ENCODE data around the gene ENTPD5. TPM values are rescaled to one million over a fixed set of nuclear protein-coding genes. Genes with fewer than 3 reads are reported as not detected.

Gene ENTPD5
- 1 to 10 TPM; 4.6 to 8.0 (median 6.5) TPM for polyA plus RNA-seq

GRCh38 chr14:74018586-74019407 lies at the start of gene ENTPD5, which contains the start of gene BBOF1:
ENTPD5 (minus strand) TSS chr14:74019288; CDS start chr14:73988102, 31,186 bp downstream.
BBOF1 (plus strand) TSS chr14:74019349; CDS start chr14:74019479, 130 bp downstream.
- H3K27ac ChIP-seq (ENCODE audit: low read depth, low read length) = peak within 1 kb of the TSS; percentile 94
- 0 to 1% (median 1%) methylated on average over 68 to 93 of the region's 93 CpGs for WGBS, 3 donors

- WGBS, 3 donors = 60 to 84% (median 82%) methylated on average over 3 of the region's 3 CpGs
- no peak overlapping the region for H3K27ac ChIP-seq (ENCODE audit: low read depth, low read length)
These were observed 46.9 kb upstream of the ENTPD5 start for GRCh38 chr14:74065746-74066575.

- 80 to 95% (median 88%) methylated on average over 3 of the region's 3 CpGs for WGBS, 3 donors
- no peak overlapping the region for H3K27ac ChIP-seq (ENCODE audit: low read depth, low read length)
These were observed 45.8 kb upstream of the ENTPD5 start for GRCh38 chr14:74064883-74065282.

GRCh38 chr14:74064426-74064825 lies 45.3 kb upstream of the ENTPD5 start:
- H3K27ac ChIP-seq (ENCODE audit: low read depth, low read length) = no peak overlapping the region

- WGBS, 3 donors = 78 to 84% (median 81%) methylated on average over 2 of the region's 2 CpGs
- H3K27ac ChIP-seq (ENCODE audit: low read depth, low read length) = no peak overlapping the region
These were observed 43.7 kb upstream of the ENTPD5 start for GRCh38 chr14:74062809-74063150.

GRCh38 chr14:74049876-74050495 lies 30.9 kb upstream of the ENTPD5 start:
- WGBS, 3 donors = 60 to 81% (median 67%) methylated on average over 3 of the region's 3 CpGs
- no peak overlapping the region for H3K27ac ChIP-seq (ENCODE audit: low read depth, low read length)

GRCh38 chr14:74048281-74048680 lies 29.2 kb upstream of the ENTPD5 start:
- H3K27ac ChIP-seq (ENCODE audit: low read depth, low read length) = no peak overlapping the region
- WGBS, 3 donors = 54 to 70% (median 60%) methylated on average over 3 of the region's 3 CpGs

- 97 to 99% (median 98%) methylated on average over 4 of the region's 4 CpGs for WGBS, 3 donors
- H3K27ac ChIP-seq (ENCODE audit: low read depth, low read length) = no peak overlapping the region
These were observed 26.4 kb upstream of the ENTPD5 start for GRCh38 chr14:74045522-74045921.

GRCh38 chr14:74042296-74042695 lies 23.2 kb upstream of the ENTPD5 start:
- 68 to 83% (median 77%) methylated on average over 2 of the region's 2 CpGs for WGBS, 3 donors
- H3K27ac ChIP-seq (ENCODE audit: low read depth, low read length) = no peak overlapping the region

- H3K27ac ChIP-seq (ENCODE audit: low read depth, low read length) = no peak overlapping the region
- 65 to 69% (median 66%) methylated on average over 3 of the region's 3 CpGs for WGBS, 3 donors
These were observed 19.2 kb upstream of the ENTPD5 start for GRCh38 chr14:74038020-74038859.

- 92 to 98% (median 97%) methylated on average over 4 of the region's 4 CpGs for WGBS, 3 donors
These were observed 16.5 kb upstream of the ENTPD5 start for GRCh38 chr14:74035556-74035955.

GRCh38 chr14:74034572-74034971 lies 15.5 kb upstream of the ENTPD5 start:
- no peak overlapping the region for H3K27ac ChIP-seq (ENCODE audit: low read depth, low read length)
- WGBS, 3 donors = 87 to 92% (median 91%) methylated on average over 3 of the region's 3 CpGs

More at GRCh38 chr14:74035556-74035955, 16.5 kb upstream of the ENTPD5 start:
- no peak overlapping the region for H3K27ac ChIP-seq (ENCODE audit: low read depth, low read length)

- H3K27ac ChIP-seq (ENCODE audit: low read depth, low read length) = no peak overlapping the region
- 94 to 97% (median 97%) methylated on average over 3 of the region's 3 CpGs for WGBS, 3 donors
These were observed 10.0 kb upstream of the ENTPD5 start for GRCh38 chr14:74029136-74029535.

GRCh38 chr14:74022346-74022745 lies 3.3 kb upstream of the ENTPD5 start:
- 84 to 91% (median 91%) methylated on average over 4 of the region's 4 CpGs for WGBS, 3 donors

GRCh38 chr14:74019408-74020137 lies 485 bp upstream of the ENTPD5 start:
- WGBS, 3 donors = 2 to 6% (median 3%) methylated on average over 21 of the region's 21 CpGs
- no peak overlapping the region for H3K27ac ChIP-seq (ENCODE audit: low read depth, low read length)

More at GRCh38 chr14:74022346-74022745, 3.3 kb upstream of the ENTPD5 start:
- H3K27ac ChIP-seq (ENCODE audit: low read depth, low read length) = no peak overlapping the region

GRCh38 chr14:74018174-74018585 lies 908 bp downstream of the ENTPD5 start:
- 0 to 4% (median 2%) methylated on average over 8 of the region's 8 CpGs for WGBS, 3 donors
- peak overlapping the region; percentile 94 for H3K27ac ChIP-seq (ENCODE audit: low read depth, low read length)

GRCh38 chr14:74015963-74016362 lies 3.1 kb downstream of the ENTPD5 start:
- H3K27ac ChIP-seq (ENCODE audit: low read depth, low read length) = no peak overlapping the region
